Measurements from ENCODE around the gene SCN10A.

Gene SCN10A

DNA sequence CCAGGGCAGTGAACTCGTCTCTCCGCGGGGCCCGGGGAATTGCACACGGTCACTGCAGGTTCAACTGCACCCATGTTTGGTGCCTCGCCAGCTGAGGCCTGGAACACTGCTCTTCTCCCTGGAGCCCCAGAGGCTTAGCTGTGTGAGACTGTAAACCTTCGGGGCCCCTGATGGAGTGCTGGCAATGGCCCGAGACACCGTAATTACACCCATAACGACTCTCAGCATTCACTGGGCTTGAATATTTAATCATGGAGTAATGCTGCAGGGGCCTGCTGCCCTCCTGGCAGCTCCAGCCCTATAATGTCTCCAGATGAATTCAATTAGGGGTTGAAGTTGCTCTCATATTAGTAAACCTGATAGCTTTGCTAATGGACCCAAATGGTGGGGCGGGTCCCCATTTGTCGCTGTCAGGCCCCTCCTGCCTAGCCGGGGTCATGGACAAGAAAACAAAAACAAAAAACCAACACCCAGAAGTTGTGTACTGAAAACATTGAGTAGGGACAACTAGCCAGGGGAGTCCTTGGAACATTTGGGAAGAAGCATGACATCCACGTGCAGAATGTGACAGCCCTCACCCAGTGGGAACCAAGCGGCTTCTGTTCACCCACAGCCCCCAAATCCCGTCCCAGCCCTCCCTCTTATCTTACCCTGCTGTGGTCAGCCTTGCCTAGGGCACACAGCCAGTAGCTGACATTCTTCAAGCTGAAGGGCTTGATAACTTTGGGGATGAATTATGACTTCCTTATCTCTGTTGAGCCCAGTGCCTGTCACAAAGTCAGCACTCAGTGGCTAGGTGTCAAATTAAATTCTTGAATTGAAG lies 92.2 kb downstream of the SCN10A start:
- no peak overlapping the region for H3K4me3 ChIP-seq
- H3K27ac ChIP-seq = no peak overlapping the region

DNA sequence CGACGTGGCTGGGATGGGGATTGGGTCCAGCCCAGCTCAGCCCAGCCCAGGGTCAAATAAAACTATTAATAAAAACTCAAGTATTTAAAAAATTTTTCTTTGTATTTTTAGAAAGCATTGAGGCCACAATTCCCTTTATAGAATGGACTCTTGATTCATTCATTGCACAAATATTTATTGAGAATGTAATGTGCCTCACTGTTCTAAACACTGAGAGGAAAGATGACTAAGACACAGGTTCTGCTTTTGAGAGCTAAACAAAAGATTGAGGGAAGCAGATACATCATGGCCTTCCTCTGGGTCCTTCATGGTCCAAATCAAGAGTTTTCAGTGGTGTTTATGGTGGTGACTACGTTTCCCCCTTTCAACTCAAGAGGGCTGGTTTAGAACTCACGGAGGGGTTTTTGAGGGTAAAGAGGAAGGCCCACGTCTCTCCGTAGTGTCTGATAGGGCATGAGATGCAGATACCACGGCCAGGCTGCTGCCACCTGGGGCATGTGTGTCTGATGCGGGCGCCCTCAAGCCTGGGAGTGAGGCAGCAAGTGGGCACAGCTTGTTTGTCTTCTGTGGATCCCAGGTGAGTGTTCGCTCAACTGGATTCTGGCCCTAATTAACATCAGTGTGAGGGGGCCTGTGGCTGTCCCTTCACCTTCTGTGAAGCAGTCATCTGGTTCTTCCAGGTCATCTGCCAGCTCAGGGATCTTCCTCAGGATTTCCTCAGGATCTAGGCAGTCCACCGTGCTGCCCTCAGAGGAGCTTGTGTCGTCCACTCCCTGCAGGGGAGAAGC lies 93.0 kb downstream of the SCN10A start:
- H3K4me3 ChIP-seq = no peak overlapping the region
- no peak overlapping the region for H3K27ac ChIP-seq

DNA sequence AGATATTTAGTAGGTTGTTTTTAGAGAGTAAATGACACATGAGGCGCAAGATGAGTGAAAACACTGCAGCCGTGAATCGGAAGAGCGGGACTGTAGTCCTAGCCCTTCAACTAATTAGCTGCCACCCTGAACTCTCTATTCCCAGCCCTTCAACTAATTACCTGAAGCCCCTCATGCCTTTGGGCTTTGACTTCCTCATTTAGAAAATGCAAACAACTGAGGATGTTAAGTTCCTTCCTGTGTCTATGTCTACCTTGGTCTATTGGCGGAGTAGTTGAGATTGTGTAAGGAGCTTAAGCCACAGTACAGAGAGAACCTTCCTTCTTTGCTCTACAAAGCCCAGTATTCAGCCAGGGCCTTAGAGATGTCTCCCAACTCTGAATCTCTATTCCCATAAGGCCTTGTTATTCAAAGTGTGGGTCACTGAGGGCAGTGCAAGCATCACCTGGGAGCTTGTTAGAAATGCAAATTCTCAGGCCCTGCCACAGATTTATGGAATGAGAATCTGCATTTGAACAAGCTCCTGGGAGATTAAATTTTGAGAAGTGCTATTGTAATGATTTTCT lies 94.7 kb downstream of the SCN10A start:
- Histone ChIP-seq H3K27ac (no peak overlapping the region), H3K4me3 (no peak overlapping the region)

DNA sequence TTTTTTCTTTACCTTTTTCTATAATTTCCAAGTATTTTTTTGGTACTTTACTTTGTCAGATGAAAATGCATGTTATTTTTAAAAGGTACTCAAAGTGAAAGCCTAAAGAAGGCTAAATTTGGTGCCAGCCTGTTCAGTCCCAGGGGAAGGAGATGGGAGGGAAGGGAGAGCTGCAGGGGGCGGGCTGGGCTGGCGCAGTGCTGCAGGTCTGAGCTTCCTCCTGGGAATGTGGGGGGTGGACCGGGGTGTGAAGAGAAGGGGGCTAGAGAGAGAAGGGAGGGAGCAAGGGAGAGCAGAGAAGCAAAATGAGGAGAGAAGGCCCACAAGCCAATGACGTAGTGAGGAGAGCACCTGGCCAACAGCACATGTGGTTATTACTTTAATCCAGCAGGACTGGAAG lies 95.6 kb downstream of the SCN10A start:
- no peak overlapping the region for H3K27ac ChIP-seq
- H3K4me3 ChIP-seq = no peak overlapping the region

DNA sequence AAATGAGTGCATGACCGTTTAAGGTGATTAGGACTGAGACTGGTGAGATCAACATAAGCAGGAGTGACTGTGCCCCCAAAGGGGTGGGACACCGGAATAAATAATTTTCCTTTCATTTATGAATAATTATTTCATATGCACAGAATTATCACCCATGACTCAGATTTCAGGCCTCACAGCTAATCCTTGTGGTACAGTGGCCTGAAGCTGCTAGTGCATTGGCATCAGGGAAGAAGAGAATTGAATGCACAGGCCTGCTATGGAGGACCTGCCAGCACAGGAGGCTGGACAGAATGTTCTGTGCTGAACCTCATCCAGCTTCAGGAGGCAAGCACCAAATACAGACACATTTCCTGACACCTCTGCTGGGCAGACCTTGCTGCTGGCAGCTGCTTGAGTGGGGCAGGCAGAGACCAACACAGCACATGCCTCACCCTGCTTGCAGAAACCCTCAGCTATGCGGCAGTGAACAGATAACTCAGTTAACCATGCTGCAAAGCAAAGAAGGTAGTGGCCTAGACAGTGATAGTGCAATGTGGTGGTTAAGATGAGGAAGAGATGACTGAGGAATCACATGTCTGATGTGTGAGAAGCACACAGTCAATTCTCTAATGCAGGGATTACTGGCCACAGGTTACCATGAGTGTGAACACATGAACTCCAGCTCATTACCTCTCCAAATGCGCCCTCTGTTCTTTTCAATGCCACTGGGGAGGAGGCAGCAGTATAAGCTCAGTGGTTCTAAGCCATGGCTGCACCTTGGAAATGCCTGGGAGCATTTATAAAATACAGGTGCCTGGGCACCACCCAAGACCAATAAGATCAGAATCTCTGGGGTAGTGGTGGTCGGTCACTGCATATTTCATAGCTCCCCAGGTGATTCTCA lies 98.4 kb downstream of the SCN10A start:
- H3K27ac ChIP-seq = no peak overlapping the region
- no peak overlapping the region for H3K4me3 ChIP-seq

DNA sequence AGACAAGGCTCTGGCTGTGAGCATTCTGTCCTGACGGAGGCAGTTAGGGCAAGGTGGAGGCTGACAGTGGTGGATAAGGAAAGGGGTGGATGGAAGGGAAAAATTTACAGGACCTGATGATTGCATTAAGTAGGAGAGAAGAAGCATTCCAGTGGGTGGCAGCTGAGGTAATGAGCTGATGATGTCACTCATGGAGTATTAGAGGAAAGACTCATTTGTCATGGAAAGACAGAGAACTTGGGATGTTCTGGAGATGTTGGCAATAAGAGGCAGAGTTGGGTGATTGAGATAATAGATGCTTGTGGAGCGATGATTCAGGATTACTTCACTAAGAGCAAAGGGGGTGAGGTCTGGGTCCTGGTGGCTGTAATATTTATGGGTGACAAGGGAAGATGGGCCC lies 102.9 kb downstream of the SCN10A start:
- no peak overlapping the region for H3K4me3 ChIP-seq
- no peak overlapping the region for H3K27ac ChIP-seq

DNA sequence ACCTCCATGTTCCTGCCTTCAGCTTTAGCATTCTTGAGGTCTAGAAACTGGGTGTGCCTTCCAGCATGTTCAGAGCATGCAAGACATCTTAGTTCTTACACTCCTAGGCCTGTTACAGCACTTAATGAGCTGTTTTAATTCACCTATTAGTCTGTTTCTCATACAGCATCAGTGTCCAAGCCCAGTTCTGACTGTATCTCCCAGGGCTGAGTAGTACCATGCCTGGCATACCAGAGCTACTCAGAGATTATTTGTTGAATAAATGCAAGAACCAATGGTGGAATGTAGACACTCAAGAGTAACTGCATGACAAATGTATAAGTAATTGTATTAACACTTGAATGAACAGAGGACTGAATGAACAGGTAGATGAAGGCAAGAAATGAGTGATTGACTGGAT lies 104.7 kb downstream of the SCN10A start:
- Histone ChIP-seq H3K27ac (no peak overlapping the region), H3K4me3 (no peak overlapping the region)

DNA sequence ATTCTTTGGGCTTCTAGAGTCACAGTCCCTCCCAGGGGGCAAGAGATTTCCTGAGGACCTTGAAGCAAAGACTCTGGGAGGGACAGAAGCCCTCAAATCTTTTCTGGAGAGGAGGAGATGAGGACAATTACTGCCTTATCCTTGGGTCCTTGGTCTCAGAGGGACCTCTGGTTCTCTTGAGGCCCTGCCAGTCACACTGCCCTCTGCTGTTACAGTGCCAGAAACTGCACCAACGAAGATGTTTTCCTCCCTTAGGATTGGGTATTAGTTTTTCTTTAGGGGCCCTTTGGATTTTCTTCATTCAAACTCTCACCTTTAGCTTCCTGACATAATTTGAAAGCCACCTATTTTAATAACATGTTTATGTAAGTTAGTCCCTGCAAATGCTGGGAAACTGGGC lies 108.3 kb downstream of the SCN10A start:
- no peak overlapping the region for H3K4me3 ChIP-seq

DNA sequence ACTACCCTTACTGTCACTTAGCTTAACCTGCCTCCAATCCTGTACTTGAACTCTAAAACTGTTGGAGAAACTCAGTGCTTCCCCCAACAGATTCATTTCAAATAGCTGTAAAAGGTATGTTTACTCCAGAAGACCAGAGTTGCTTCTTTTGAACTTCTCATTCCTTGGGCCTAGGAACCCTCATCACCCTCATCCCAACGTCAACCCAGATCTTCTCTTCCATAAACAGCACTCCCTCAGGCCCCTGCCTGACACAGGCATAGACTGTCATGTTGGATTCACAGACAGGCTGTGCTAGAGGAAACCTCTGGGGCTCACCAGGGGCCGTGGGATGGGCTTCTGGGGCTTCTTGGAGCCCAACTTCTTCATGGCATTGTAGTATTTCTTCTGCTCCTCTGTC lies 109.1 kb downstream of the SCN10A start:
- Histone ChIP-seq H3K27ac (no peak overlapping the region), H3K4me3 (no peak overlapping the region)

More for the DNA sequence above, 108.3 kb downstream of the SCN10A start:
- H3K27ac ChIP-seq = no peak overlapping the region

DNA sequence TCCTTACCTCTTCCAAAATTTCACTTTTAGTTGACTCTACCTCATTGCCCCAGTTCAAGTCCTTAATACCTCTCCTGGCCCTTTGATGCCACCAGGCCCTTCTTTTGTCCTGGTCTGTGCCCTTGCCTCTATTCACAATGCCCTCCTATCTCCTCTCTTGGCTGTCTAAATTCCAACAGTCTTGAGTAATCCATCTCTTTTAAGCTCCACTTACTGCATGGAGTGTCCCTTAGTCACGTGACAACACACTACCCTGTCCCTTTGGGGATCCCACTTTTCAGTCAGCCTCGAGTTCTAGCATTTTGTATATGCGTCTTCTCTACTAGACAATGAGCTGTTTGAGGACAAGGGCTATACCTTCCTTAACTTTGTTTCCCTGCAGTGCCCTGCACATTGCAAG lies 113.8 kb downstream of the SCN10A start:
- Histone ChIP-seq H3K27ac (no peak overlapping the region), H3K4me3 (no peak overlapping the region)

DNA sequence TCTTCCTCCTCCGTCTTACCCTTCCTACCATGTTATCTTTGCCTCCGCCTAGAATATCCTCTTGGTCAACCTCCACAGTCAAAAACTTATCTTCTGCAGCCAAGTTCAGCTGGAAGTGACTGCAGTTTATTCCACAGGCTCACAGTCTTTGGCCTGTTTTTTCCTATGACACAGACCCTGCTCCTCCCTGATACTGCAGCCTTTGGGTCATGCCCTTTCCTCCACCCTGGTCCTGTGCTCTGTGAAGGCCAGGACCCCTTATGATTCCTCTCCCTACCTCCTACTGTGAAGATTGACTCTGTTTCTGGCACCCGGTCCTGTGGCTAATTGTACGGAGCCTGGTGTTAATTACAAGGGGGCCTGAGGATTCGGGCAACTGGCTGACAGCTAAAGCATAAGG lies 117.3 kb downstream of the SCN10A start:
- Histone ChIP-seq H3K4me3 (no peak overlapping the region), H3K27ac (no peak overlapping the region)

DNA sequence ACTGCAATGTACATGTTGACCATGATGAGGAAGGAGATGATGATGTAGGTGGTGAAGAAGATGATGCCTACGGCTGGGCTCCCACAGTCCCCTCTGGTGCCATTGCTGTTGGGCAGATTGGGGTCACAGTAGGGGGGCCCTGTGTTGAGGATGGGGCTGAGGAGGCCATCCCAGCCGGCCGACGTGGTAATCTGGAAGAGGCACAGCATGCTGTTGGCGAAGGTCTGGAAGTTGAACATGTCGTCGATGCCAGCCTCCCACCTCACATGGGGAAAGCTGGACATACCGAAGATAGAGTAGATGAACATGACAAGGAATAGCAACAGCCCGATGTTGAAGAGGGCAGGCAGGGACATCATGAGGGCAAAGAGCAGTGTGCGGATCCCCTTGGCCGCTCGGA lies 118.0 kb downstream of the SCN10A start:
- H3K27ac ChIP-seq = no peak overlapping the region
- H3K4me3 ChIP-seq = no peak overlapping the region

DNA sequence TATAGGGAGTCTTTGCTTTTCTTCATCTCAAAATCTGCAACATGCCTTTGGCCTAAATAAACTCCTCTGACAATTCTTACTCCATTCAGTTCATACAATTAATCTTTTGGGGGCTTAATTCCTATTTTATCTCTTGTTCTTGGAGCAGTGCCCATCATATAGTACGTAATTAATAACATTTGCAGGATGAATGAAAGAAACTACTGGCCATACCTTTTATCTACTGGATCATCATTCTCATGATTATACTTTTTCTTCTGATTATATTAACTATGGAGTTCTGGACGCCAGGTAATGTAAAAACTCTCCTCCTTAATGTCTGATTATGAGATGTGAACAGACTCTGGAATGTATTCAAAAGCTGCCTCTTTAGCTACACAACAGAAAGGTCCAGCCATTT lies 120.0 kb downstream of the SCN10A start:
- H3K27ac ChIP-seq = no peak overlapping the region
- H3K4me3 ChIP-seq = no peak overlapping the region

DNA sequence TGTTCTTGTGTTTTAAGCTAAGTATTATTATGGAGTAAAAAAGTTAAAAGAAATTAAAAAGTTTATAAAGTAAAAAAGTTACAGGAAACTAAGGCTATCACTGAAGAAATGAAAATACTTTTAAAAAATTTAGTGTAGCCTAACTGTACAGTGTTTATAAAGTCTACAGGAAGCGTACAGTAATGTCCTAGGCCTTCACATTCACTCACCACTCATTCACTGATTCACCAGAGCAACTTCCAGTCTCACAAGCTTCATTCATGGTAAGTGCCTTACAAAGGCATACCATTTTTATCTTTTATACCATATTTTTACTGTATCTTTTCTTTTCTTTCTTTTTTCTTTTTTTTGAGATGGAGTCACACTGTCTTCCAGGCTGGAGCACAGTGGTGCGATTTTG lies 125.8 kb downstream of the SCN10A start:
- Histone ChIP-seq H3K4me3 (no peak overlapping the region), H3K27ac (no peak overlapping the region)

DNA sequence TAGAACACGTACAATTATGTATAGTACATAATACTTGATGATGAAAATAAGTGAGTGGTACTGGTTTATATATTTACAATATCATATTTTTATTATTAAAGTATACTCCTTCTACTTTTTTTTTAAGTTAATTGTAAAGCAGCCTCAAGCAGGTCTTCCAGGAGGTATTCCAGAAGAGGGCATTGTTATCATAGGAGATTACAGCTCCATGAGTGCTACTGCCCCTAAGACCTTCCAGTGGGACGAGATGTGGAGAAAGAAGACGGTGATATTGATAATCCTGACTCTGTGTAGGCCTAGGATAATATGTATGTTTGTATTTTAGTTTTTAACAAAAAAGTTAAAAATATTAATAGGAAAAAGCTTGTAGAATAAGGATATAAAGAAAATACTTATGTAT lies 126.2 kb downstream of the SCN10A start:
- Histone ChIP-seq H3K4me3 (no peak overlapping the region), H3K27ac (no peak overlapping the region)

DNA sequence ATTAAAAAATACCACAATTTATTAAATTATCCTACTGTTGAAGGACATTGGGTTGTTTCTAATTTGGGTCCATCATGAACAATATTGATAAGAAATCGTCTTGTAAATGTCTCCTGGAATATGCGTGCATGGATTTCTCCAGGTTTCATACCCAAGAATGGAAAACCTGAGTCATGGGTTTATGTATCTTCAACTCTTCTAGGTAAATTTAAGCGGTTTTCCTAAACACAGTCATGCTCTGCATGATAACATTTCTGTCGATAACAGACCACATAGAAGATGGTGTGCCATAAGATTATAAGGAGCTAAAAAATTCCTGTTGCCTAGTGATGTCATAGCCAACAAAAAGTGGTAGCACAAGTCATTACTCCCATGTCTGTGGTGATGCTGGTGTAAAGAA lies 126.7 kb downstream of the SCN10A start:
- no peak overlapping the region for H3K27ac ChIP-seq
- H3K4me3 ChIP-seq = no peak overlapping the region

DNA sequence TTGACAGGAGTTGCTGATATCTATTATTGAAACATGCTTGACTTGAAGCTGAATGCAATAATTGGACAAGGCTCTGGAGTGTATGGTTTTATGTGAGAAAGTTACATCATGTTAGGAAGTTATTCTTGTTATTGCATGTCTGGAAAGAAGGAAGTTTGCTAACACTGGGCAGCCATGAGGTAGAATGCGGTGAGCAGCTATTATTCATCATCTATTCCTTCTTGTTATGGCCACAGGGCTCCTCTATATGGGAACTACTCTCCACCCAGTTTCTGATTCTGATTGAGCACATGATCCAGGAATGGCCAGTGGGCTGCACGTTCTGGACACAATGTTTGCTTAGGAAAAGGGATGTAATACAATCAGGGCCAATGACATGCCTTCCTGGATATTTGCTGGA lies 128.7 kb downstream of the SCN10A start:
- H3K27ac ChIP-seq = no peak overlapping the region

DNA sequence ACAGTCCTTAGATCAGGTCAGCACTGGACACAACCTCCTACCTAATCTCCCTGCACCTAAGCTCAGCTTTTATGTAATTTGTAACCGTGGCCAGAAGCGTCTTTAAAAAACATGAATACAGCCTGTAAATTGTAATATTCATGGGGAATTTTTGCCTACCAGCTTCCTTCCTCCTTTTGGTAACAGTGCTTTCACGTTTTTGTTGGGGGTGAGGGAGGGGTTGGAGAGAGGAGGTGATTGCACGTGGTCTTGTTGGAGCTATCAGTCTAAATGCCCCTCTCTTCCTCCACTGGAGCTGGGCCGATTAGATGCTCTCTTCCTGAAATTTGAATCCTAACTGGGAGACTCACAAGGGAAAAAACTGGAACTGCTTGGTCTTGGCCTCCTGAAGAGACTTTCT lies 131.5 kb downstream of the SCN10A start:
- no peak overlapping the region for H3K27ac ChIP-seq
- H3K4me3 ChIP-seq = no peak overlapping the region

More for the DNA sequence above, 128.7 kb downstream of the SCN10A start:
- H3K4me3 ChIP-seq = no peak overlapping the region

DNA sequence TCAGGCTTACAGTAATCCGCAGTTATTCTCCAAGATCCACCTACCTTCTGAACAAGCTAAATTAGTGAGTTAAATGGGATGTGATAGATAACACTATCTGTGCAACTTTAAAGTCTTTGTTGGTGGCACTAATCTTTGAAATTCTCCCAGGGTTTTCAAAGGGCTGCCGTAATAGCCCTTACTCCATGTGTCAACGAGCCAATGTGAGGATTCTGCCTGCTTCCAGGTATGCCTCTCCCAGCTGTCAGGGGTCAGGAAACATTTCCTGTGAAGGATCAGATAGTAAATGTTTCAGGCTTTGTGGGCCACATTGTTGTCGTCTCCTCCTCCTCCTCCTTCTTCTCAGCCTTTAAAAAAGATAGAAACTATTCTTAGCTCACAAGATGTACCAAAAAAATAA lies 146.3 kb downstream of the SCN10A start:
- H3K27ac ChIP-seq = no peak overlapping the region
- H3K4me3 ChIP-seq = no peak overlapping the region

DNA sequence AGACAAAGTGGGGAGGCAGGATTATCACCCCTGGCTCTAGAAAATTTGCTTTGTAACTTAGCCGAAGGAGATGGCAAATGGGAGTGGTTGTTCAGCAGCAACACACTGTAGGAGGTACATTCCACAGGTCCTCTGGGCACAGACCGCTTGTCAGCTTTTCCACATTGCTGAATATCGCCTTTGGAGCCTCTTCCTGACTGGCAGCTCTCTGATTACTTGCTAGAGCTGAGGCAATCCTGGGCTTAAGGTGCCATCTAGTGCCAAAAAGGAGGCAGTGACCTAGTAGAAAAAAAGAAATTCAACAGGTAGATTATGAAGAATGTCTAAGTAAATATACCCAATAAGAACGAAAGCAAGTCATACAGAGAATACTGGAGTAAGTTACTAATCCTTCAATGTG lies 153.5 kb downstream of the SCN10A start:
- Histone ChIP-seq H3K4me3 (no peak overlapping the region), H3K27ac (no peak overlapping the region)

Data from skin epidermis (tissue), 12 donors.